GM19035 (cell line): ENCODE results near the gene TEPSIN.

Source experiments
- ATAC-seq: cut with Tn5 transposase; IDR thresholded peaks from one replicate; pipeline ENCODE4 v1.9.1; 2021; ENCODE audit not compliant: unreplicated experiment

Gene TEPSIN

DNA sequence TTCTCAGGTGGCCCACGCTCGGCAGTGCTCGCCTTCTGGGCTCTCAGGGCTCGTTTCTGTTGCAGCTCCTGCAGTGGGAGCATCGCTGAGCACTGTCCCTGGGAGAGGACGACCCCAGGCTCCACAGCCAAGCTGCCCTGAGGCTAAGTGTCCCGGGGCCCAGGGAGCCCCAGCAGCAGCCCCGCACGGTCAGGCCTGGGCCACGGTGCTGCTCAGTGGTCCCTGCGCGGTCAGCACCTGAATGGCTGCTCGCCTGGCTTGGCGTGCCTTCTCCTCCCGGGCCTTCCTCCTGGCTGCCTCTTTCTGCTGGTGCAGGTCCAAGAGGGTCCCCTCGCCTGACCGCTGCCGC lies 39.4 kb downstream of the TEPSIN start:
- ATAC-seq: no peak

DNA sequence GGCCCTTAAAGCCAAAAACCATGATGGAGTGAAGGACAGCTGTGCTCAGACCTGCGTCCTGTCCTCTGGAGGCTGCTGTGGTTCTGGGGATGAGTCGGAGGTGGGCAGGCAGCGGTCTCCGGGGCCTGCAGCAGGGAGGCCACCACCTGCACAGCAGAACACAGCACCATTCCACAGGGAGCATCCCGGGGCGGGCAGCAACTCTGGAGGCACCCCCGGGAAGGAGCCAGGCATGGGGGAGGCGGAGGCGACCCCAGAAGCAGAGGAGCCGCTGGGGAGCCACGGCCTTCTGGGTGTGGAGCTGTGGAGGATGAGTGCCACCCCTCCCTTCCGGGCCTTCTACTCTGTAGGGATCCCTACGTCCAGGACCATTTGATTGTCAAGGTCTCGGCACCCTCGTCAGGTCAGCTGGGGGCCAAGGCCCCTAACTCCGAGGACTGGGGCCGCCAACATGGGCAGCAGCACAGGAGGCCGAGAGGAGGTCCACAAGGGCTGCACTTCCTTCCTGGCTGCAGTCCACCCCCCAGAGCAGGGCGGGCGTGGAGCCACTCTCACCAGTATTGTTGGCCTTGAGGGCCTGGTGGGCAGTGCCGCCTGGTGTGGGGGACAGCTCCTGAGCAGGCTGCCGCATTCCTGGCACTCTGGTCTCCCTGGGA lies 39.9 kb downstream of the TEPSIN start:
- ATAC-seq: no peak

DNA sequence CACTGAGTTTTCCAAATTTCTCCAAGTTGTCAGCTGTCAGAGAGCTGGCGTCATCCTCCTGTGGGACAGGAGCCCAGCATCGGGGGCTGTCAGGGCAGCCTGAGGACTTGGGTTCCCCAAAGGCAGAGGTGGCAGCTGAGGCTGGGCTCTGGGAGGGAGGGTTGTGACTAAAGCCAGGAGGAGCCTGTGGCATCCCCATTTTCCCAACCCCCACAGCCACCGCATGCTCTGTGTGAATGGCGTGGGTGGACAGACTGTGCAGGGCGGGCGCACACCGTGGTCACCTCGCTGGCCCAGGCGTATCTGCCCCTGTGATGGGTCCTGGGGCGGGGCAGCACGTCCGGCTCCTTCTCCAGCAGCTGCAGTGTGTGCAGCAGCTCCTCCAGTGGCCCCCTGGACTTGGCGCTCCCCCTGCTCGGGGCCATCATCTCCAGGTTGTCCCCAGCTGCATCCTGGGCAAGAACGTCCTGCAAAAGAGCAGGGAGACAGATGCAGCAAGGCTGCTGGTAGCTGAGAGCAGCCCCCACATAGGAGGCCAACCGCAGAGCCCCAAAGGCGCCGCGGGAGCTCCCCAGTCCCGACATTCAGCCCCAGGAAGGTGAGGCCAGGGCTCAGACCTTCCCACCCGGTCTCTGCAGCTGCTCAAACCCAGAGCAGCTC lies 40.9 kb downstream of the TEPSIN start:
- ATAC-seq: no peak

DNA sequence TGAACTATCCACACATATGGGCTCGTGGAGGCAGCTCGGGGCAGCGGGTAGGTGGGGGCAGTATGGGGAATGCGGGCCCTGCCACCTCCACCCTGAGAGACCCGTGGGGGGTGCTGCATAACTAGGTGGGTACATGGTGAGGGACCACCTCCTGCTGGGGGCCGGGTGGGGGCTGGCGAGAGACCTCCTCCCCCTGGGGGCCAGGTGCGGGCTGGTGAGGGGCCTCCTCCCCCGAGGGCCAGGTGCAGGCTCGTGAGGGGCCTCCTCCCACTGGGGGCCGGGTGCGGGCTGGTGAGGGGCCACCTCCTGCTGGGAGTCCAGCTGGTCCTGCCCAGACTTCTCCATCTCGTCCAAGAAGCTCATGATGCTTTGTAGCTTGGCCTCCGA lies 41.5 kb downstream of the TEPSIN start:
- no peak for ATAC-seq

DNA sequence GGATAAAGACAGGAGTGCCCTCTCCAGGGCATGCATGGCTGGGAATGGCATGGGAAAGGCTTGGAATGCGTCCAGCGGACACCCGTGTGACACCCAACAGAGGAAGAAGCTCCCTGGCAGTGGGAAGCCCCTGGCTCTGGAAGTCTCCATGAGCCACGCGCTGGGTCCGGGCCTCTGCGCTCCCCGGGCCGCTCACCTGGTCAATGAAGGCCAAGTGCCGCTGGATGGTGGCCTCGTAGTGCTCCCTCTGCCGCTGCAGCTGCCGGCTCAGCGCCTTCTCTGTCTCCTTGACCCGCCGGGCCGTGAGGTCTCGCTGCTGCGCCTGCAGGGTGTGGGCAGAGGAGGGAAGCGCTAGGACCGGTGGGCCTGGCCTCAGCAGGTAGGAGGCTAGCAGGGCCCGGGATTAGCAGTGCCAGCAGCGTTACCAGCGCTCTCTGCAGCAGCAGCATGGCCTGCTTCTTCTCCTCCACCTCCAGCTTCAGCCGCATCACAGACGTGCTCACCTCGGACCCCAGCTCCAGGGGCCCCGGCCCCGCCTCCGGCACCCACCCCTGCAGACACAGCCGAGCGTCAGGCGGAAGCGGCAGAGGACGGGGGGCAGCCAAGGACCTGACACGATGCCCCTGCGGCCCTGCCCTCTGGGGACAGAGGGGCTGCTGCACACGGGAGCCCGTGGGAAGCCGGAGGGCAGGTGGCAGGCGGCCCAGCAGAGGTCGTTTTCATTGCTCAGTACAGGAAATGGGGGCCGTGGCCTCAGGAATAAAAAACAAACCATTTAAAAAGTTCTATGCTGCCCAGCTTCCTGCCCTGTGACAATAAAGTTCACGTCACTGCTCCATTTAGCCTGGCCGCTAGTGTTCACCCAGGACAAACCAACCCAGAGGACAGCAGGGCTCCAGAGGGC lies 42.1 kb downstream of the TEPSIN start:
- no peak for ATAC-seq

DNA sequence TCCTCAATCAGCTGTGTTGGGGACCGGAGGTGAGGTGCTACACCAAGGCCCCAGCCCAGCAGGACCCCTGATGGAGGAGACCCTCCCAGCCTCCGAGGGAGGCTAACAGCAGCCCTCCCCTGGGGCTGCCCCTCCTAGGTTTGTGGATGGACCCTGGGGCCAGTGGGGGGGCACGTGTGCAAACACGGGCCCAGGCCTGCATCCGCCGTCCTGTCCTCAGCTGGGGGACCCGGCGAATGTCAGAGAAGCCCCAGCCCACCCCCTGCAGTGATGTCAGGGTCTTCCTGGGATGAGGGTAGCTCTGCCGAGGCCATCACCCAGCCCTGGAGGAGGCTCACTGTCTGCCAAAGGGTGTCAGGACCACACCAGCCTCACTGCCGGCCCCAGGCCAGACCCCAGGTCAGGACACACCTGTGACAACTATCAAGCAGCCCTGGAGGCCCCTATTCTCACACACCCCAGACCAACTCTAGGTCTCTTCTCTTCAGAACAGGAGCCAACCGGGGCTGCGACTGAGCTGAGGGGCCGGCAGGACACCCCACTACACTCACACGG lies 42.8 kb downstream of the TEPSIN start:
- no peak for ATAC-seq

DNA sequence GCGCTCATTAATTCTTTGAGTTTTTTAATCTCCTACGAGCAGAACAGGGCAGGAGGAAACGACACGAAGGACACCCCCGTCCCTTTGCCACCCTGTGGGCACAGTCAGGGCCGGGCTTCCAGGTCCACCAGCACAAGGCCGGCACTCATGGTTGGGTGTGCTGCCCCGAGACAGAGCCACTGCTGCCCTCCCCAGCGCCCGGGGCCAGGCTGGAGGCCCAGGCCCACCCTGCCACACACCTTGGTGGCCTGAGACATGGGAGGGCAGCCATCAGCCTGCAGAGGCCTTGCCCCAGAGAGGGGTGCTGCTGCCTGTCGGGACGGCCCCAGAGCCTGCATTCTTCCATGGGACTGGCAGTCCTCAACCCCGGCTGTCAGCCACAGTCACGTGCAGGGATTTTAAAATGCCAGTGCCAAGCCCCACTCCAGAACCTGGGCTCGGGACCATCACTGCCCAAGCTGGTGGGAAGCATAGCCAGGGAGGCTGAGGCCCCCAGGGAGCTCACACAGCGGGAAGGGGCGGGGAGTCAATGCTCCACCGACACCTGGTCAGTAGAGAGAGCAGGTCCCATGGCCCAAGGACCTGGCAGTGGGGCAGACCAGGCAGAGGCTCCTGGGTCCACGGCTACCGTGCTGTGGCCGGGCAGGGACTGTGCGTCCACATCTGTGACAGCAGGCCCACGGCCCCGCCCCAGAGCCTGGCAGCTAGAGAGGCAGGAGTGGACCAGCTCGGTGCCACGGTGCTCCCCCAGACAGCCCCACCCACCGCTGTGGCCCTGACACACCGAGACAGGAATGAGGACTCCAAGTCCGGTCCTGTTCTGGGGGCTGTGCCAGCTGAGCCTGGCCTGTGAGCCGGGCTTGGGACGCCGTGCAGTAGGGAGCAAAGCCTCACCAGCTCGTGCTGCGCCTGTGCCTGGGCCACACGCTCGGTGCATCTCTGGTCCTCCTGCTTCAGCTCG lies 43.6 kb downstream of the TEPSIN start:
- ATAC-seq: no peak

DNA sequence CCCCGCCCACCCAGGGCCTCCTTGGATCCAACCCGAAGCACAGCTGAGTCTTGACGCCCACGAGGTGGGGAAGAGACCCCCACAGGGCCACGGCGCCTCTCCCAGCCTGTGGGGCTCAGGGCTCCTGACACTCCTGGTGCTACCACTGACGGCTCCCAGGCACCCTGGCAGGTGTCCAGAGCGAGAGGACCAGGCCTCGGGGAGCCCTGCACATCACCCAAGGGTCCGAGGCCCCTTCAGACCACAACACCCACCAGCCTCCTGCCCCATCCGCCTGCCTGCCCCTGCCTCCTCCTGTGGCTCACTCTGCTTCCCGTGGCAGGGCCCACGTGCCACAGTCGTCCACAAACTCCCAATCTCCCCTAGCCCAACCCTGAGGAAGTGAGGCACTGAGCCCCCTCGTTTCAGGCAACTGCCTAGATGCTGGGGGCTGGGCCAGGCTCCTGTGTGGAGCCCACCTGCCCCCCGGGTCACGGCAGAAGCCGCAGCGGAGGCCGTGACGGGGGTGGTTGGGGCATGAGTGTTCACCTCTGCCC lies 44.6 kb downstream of the TEPSIN start:
- no peak for ATAC-seq

DNA sequence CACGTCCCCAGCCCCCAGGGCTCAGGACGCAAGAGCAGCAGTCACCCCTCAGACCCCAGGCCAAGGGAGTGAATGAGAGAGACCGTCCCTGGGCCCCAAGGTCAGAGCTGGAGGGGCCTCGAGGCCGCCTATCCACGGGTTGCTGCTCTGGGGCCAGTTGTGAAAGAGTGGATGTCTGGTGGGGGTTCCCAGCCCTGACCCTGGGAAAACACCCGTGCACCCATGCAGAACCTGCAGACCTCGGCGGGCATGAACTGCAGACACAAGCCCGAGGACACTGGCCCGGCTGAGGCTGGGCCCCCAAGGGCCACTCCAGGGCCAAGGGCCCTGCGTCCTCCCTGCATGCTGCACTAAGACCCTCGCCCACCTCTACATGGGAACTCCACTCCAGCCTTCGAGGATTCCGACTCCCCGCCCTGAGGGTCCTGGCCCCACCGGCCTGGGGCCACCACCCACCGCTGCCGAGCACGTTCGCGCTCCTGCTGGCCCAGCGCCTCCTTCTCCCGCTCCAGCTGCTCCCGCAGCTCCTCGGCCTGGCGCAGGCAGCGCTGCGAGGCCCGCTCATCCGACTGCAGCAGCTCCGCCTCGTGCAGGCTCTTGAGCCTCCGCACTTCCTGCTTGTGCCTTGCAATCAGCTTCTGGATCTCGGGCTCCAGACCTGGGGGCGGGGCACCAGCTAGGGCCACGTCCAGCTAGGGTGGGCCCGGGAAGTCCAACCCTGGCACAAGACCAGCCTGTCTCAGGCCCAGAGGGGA lies 45.2 kb downstream of the TEPSIN start:
- no peak for ATAC-seq

DNA sequence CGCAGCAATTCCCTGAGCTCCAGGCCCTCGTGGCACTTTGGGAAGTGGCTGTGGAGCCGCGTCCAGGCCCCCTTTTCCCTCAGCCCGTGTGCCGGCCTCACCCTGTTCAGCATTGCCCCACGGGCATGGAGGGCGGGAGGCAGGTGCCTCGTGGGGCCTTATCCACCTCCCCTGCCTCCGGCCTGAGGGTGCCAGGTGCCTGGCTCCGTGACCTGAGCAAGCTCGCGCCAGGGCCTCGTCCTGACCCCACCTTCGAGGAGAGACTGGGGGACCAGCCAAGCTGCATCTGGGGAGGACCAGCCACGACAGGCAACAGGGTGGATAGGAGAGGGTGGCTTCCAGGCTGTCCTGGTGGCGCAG lies 45.8 kb downstream of the TEPSIN start:
- ATAC-seq: no peak

DNA sequence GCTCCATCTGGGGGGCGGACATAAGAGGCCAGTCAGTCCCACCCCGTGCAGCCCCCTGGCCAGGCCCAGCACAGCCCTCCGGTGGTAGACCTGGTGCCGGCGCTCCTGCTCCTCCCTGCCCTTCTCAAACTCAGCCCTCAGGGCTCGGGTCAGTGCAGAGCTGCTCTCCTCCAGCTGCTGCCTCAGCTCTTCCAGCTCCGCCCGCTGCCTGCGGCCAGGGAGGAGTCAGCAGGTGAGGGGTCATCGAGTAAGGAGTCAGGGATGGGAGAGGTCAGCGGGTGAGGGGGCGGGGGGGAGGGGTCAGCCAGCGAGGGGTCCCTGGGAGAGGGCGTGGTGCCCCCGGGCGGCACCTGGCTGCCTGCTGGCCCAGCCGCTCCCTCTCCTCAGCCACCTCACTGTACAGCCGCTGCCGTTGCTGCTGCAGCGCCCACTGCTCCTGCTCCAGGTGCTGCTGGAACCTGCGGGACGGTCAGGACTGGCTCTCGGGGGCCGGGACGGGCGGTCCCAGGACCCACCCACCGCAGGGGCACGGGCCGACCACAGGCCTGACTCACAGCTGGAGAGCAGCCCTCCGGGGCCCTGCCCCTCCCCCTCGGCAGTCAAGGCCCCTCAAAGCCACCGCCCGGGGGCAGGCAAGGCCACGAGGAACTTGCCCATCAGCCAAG lies 46.3 kb downstream of the TEPSIN start:
- no peak for ATAC-seq

DNA sequence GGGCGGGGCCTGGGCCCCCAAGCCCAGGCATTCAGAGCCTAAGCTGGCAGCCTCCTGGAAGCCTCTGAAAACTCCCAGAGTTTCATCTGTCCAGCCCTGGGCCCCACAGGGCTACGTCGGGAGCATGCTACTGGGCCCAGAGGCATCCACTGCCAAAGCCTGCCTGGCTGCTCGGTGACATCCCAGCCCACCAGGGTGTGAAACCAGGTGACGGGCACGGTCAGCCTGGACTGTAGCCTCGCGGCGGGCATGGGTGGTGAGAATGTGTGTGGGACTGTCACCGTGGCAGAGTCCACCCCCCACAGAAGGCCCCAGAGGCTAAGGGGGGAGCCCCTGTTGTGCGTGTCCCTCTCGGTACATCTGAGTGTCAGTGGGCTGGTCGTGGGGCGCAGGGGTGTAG lies 47.2 kb downstream of the TEPSIN start:
- no peak for ATAC-seq

DNA sequence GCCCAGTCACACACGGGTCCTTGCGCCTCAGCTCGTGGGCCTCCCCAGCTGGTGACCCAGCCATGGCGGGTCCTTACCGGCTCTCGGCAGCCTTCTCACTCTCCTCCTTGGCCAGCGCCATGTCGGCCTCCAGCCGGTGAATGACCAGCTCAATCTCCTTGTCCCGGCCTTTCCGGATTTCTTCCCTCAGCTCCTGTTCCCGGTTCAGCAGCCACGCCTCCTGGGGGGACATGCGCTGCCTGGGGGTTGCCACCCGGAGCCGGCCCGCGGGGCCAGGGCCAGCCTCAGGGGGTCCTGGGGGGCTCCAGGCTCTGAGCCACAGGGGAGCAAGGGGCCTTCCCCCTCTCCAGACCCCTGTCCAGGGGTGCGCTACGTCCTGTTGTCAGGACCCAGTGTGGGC lies 47.7 kb downstream of the TEPSIN start:
- no peak for ATAC-seq

DNA sequence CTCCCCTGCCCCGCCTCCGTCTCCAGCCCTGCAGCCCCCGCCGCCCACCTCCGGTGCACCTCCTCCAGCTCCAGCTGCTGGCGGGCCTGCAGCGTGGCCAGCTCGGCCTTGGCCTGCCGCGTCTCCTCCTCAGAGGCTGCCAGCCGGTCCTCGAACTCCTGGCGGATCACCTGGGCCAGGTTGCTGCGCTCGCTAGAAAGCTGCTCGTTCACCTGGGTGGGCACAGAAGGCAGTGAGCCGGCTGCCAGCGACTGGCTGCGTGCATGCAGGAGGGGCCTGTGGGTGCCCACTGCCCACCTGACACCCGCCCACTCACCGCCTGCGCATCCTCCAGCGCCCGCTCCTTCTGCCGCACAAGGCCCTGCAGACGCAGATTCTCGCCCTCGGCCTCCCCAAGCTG lies 48.3 kb downstream of the TEPSIN start:
- no peak for ATAC-seq

DNA sequence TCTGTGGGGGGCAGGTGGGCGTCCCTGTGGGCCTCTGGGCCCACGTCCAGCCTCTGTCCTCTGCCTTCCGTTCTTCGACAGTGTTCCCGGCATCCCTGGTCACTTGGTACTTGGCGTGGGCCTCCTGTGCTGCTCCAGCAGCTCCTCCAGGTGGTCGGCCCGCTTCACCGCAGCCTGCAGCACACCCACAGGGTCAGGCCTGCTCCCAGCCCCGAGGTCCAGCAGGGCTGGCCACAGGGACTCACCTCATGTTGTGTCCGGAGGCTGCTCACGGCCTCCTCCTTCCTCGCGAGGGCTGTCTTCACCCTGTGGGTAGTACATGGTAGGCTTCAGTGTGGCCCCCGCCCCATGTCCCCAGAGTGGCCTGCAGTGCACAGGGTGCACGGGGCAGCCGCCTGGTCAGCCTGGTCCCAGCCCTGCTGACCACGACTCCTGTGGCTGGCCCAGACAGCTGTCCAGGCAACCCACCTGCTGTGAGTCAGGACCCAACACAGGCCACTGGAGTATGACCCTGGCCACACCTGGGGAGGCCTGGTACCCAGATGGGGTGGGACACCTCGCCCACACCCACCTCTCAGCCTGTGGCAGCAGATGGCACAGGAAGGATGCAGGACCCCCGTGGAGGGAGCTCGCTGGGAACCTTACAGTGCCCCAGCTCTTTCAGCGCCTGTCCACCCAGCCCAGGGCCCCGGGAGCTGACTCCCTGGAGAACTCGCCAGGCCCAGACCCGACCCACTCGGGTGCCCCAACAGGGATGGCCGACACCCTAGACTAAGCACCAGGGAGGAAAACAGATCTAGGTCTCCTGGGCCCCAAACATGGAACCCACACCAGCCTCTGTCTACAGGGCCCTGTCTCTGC lies 49.0 kb downstream of the TEPSIN start:
- ATAC-seq: no peak

DNA sequence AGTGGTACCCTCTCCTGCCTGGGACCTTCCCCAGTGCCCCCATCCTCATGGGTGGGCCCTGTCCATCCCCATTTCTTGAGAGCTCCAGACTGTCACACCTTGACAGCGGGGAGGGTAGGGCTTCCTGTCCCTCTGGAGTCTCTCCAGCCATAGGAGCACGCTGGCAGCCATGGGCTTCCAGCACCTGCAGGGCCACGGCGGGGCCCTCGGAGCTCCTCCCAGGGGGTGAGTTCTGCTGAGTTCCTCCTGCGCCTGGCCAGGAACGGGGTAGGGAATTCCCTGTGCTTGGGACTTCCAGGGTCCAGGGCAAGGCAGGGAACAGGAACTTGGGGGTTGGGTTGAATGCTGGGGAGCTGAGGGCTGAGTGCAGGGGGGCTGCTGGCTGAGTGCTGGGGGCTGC lies 49.8 kb downstream of the TEPSIN start:
- ATAC-seq: no peak

DNA sequence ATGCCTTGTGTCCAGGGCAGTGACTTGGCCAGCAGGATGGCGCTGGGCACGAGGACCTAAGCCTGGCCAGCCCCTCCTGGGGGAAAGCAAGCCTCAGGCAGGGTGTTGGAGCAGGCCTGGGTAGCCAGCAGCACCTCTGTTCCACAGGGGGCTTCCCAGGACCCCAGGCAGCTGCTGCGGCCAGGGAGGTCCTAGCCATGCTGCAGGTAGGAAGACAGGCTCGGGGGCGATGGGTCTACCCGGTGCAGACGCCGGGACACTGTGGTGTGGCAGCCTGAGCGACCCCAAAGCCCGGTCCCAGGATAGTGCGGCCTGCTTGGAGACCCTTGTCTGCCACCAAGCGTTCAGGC lies 50.4 kb downstream of the TEPSIN start:
- ATAC-seq: no peak
